ENCODE results near the gene SETD5. TPM values are rescaled to one million over a fixed set of nuclear protein-coding genes. Genes with fewer than 3 reads are reported as not detected.

The SETD5 gene
- total and polyA plus RNA-seq, 8 donors, result 11.2 to 431 (median 105) TPM

GRCh38 chr3:9369508-9369907 lies 27.9 kb upstream of the SETD5 start:
- H3K4me1 ChIP-seq, result peaks cover 4 to 17% (median 7%) of the 10 kb centered on the region in 4 donors
- no peak for DNase-seq
- intact Hi-C loops (cut with DNase I; ENCODE audit: low total_unique reads), result no loop called here
- 82 to 100% (median 89%) methylated on average over 1 of the region's 1 CpG for WGBS, 5 donors
- TF ChIP-seq CTCF (IDR thresholded peaks at IDR 0.05) (no peak), POLR2A (IDR thresholded peaks at IDR 0.05) (no peak), EP300 (IDR thresholded peaks at IDR 0.05) (no peak), POLR2AphosphoS5 (IDR thresholded peaks at IDR 0.05) (no peak)
- no peaks in the 10 kb centered on the region for H3K9me3 ChIP-seq
- H3K27ac ChIP-seq, result no peak overlapping the region
- H3K36me3 ChIP-seq, result peaks cover 46 to 100% (median 95%) of the 10 kb centered on the region in 4 donors
- H3K4me3 ChIP-seq, result no peak overlapping the region
- no peaks in the 10 kb centered on the region for H3K27me3 ChIP-seq

- Histone ChIP-seq H3K36me3 (peaks cover 55 to 100% (median 99%) of the 10 kb centered on the region in 4 donors), H3K4me1 (peaks cover 0 to 4% (median 0%) of the 10 kb centered on the region in 4 donors), H3K27me3 (no peaks in the 10 kb centered on the region), H3K27ac (no peak overlapping the region), H3K4me3 (no peak overlapping the region), H3K9me3 (no peaks in the 10 kb centered on the region)
- intact Hi-C loops (cut with DNase I; ENCODE audit: low total_unique reads), result no loop called here
- TF ChIP-seq CTCF (IDR thresholded peaks at IDR 0.05), result no peak
- DNase-seq, result no peak
- WGBS, 5 donors, result 74 to 88% (median 86%) methylated on average over 3 of the region's 3 CpGs
These were observed 23.9 kb upstream of the SETD5 start for GRCh38 chr3:9373465-9373864.

- intact Hi-C loops (cut with DNase I; ENCODE audit: low total_unique reads), result no loop called here
- 90 to 98% (median 94%) methylated on average over 1 of the region's 1 CpG for WGBS, 5 donors
- Histone ChIP-seq H3K27me3 (no peaks in the 10 kb centered on the region), H3K4me1 (peaks cover 0 to 4% (median 0%) of the 10 kb centered on the region in 4 donors), H3K36me3 (peaks cover 52 to 95% (median 90%) of the 10 kb centered on the region in 4 donors), H3K9me3 (no peaks in the 10 kb centered on the region), H3K4me3 (no peak overlapping the region), H3K27ac (no peak overlapping the region)
- no peak for DNase-seq
- no peak for TF ChIP-seq POLR2A (IDR thresholded peaks at IDR 0.05)
- no peak for TF ChIP-seq EP300 (IDR thresholded peaks at IDR 0.05)
- TF ChIP-seq CTCF (IDR thresholded peaks at IDR 0.05), result no peak
- no peak for TF ChIP-seq POLR2AphosphoS5 (IDR thresholded peaks at IDR 0.05)
These were observed 19.4 kb upstream of the SETD5 start for GRCh38 chr3:9377981-9378380.

GRCh38 chr3:9379327-9379726 lies 18.1 kb upstream of the SETD5 start:
- H3K36me3 ChIP-seq, result peaks cover 51 to 95% (median 89%) of the 10 kb centered on the region in 4 donors
- DNase-seq, result no peak

More at GRCh38 chr3:9379327-9379726, 18.1 kb upstream of the SETD5 start:
- H3K4me1 ChIP-seq, result no peaks in the 10 kb centered on the region
- H3K9me3 ChIP-seq, result no peaks in the 10 kb centered on the region
- peak overlapping the region in 1 of 5 donors; percentile 14 for H3K27ac ChIP-seq
- intact Hi-C loops (cut with DNase I; ENCODE audit: low total_unique reads), result no loop called here
- H3K4me3 ChIP-seq, result no peak overlapping the region
- TF ChIP-seq EP300 (IDR thresholded peaks at IDR 0.05) (no peak), CTCF (IDR thresholded peaks at IDR 0.05) (no peak), POLR2A (IDR thresholded peaks at IDR 0.05) (no peak), POLR2AphosphoS5 (IDR thresholded peaks at IDR 0.05) (no peak)
- no peaks in the 10 kb centered on the region for H3K27me3 ChIP-seq
- WGBS, 5 donors, result 49 to 72% (median 57%) methylated on average over 4 of the region's 4 CpGs

All from stomach (tissue), 9 donors.